Type B pancreatic cell (in vitro differentiated cells): ENCODE results near the gene TUBA3E. TPM values are rescaled to one million over a fixed set of nuclear protein-coding genes. Genes with fewer than 3 reads are reported as not detected.
"Not testable (repeated sequence)": the region's sequence is repeated elsewhere in the genome, so short reads cannot be mapped to it uniquely, and the experiment has no call there.

Experiments
- DNase-seq: peaks from one replicate; pipeline ENCODE4 v3.0.0; 2021; ENCODE audit warnings: mixed read lengths; ENCODE audit not compliant: unreplicated experiment; ENCODE audit errors: extremely low spot score
- H3K27ac Mint-ChIP-seq: 2 replicates; pipeline ENCODE4 v1.8.0; 2021; ENCODE audit warnings: mild to moderate bottlenecking, mixed read lengths
- H3K27me3 Mint-ChIP-seq: 2 replicates; pipeline ENCODE4 v1.8.0; 2021; ENCODE audit warnings: mixed read lengths
- H3K36me3 Mint-ChIP-seq: 2 replicates; pipeline ENCODE4 v1.8.0; 2021; ENCODE audit warnings: mixed read lengths
- H3K4me1 Mint-ChIP-seq: one replicate; pipeline ENCODE4 v1.8.0; 2021; ENCODE audit warnings: mixed read lengths; ENCODE audit not compliant: unreplicated experiment
- H3K4me3 Mint-ChIP-seq: 2 replicates; pipeline ENCODE4 v1.8.0; 2021; ENCODE audit warnings: mild to moderate bottlenecking, mixed read lengths
- H3K9me3 Mint-ChIP-seq: 2 replicates; pipeline ENCODE4 v1.8.0; 2021; ENCODE audit warnings: mixed read lengths
- total RNA-seq: library from RNA; stranded (reverse); gene quantifications from 2 replicates; pipeline ENCODE4 v1.2.1, GENCODE V29; 2021; ENCODE audit warnings: low replicate concordance
- TF ChIP-seq, protein P1 (sequence below): fragments of 200-600 bp; sonication (generic); conservative IDR thresholded peaks from 2 replicates; pipeline ENCODE4 v1.5.0; 2021; ENCODE audit warnings: antibody characterized with exemption, mild to moderate bottlenecking

The TUBA3E gene
- total RNA-seq, 1 donor from 2014 or later: not detected

DNA sequence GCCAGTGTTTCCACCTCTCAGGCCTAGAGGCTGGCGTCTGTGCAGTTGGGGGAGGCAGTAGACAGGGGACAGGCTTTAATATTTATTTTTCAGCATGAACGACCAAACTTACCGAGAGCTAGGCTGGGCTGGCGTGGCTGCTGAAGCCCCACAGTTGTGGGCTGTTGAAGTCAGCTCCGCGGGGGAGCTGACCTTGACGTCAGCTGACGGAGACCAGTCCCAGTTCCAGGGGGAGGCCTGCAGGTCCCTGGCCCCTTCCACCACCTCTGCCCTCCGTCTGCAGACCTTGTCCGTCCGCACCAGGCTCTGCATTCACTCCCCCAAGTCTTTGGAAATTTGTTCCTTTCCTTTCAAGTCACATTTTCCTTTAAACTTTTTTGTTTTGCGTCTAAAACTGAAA is 33.4 kb upstream of the TUBA3E start:
- H3K4me3 Mint-ChIP-seq: no peak overlapping the region
- peaks cover 12% of the 10 kb centered on the region for H3K27me3 Mint-ChIP-seq
- no peaks in the 10 kb centered on the region for H3K36me3 Mint-ChIP-seq
- TF ChIP-seq, protein P1, sequence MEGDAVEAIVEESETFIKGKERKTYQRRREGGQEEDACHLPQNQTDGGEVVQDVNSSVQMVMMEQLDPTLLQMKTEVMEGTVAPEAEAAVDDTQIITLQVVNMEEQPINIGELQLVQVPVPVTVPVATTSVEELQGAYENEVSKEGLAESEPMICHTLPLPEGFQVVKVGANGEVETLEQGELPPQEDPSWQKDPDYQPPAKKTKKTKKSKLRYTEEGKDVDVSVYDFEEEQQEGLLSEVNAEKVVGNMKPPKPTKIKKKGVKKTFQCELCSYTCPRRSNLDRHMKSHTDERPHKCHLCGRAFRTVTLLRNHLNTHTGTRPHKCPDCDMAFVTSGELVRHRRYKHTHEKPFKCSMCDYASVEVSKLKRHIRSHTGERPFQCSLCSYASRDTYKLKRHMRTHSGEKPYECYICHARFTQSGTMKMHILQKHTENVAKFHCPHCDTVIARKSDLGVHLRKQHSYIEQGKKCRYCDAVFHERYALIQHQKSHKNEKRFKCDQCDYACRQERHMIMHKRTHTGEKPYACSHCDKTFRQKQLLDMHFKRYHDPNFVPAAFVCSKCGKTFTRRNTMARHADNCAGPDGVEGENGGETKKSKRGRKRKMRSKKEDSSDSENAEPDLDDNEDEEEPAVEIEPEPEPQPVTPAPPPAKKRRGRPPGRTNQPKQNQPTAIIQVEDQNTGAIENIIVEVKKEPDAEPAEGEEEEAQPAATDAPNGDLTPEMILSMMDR: no peak
- peaks cover 4% of the 10 kb centered on the region for H3K4me1 Mint-ChIP-seq
- H3K9me3 Mint-ChIP-seq: no peaks in the 10 kb centered on the region
- no peak overlapping the region for H3K27ac Mint-ChIP-seq
- DNase-seq: no peak

DNA sequence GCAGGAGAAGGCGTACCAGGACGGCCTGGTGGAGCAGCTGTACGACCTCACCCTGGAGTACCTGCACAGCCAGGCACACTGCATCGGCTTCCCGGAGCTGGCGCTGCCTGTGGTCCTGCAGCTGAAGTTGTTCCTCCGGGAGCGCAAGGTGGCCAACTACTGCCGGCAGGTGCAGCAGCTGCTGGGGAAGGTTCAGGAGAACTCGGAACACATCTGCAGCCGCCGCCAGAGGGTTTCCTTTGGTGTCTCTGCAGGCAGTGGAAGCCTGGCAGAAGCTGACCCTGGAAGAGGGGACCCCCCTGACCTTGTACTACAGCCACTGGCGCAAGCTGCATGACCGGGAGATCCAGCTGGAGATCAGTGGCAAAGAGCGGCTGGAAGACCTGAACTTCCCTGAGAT is 32.7 kb upstream of the TUBA3E start:
- not testable (repeated sequence) for H3K9me3 Mint-ChIP-seq, DNase-seq, H3K27me3 Mint-ChIP-seq, H3K36me3 Mint-ChIP-seq, H3K4me3 Mint-ChIP-seq, H3K4me1 Mint-ChIP-seq, H3K27ac Mint-ChIP-seq

DNA sequence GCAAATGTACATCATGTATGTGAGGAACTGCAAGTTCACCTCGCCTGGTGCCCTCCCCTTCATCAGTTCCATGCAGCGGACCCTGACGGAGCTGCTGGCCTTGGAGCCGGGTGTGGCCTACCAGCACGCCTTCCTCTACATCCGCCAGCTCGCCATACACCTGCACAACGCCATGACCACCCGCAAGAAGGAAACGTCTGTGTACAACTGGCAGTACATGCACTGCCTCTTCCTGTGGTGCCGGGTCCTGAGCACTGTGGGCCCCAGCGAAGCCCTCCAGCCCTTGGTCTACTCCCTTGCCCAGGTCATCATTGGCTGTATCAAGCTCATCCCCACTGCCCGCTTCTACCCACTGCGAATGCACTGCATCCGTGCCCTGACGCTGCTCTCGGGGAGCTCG is 32.1 kb upstream of the TUBA3E start:
- not testable (repeated sequence) for H3K27ac Mint-ChIP-seq

DNA sequence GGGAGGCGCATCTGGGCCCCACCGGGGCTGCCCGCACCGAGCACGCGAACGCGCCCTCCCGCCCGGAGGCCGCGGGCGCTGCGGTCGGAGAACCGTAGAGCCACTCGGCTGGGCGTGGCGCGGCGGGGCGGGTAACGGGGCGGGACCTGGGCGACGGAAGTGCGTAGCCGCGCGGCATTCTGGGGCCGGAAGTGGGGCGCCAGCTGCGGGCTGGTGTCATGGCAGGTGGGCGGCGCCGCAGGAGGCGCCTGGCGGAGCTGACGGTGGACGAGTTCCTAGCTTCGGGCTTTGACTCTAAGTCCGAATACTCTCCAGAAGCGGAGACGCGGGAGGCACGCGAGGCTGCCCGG is 30.9 kb upstream of the TUBA3E start:
- H3K36me3 Mint-ChIP-seq, H3K4me1 Mint-ChIP-seq, H3K9me3 Mint-ChIP-seq, H3K27ac Mint-ChIP-seq, DNase-seq, H3K4me3 Mint-ChIP-seq: not testable (repeated sequence)
- peaks cover 11% of the 10 kb centered on the region for H3K27me3 Mint-ChIP-seq

More for the DNA sequence above, 32.1 kb upstream of the TUBA3E start:
- H3K9me3 Mint-ChIP-seq, H3K4me3 Mint-ChIP-seq, H3K27me3 Mint-ChIP-seq, H3K36me3 Mint-ChIP-seq, H3K4me1 Mint-ChIP-seq, DNase-seq: not testable (repeated sequence)

DNA sequence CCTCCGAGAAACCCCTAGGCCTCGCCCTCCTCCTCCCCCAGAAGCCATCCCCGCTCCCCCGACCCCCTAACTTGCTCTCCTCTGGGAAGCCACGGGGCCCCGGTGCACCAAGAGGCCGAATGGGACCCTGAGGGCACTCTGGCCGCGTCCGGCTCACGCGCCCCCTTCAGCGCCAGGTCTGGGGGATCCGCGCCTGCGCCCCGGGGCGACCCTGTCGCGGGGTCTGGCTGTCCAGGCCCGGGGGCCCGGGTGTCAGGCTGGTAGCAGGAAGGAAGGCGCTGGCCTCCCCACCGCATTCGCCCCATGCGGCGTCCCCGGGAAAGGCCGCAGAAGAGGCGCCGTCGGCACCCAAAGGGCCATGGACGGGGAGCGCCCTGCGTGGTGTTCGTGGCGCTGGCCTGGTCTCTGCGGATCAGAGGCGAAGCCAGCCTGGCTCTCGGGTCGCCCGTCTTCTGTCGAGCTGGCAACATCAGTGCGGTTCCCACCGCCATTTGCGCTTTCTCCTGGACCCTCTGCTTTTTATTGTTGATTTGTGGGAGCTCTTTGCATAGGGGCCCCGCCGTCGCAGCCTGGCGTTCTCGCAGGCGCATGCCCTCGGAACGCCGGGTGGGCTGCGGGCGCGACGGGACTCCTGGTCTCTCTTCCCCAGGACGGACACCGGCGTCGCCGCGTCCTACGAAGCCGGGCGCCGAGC is 30.4 kb upstream of the TUBA3E start:
- H3K4me3 Mint-ChIP-seq, DNase-seq, H3K36me3 Mint-ChIP-seq, H3K4me1 Mint-ChIP-seq, H3K9me3 Mint-ChIP-seq, H3K27ac Mint-ChIP-seq: not testable (repeated sequence)
- H3K27me3 Mint-ChIP-seq: peaks cover 14% of the 10 kb centered on the region

DNA sequence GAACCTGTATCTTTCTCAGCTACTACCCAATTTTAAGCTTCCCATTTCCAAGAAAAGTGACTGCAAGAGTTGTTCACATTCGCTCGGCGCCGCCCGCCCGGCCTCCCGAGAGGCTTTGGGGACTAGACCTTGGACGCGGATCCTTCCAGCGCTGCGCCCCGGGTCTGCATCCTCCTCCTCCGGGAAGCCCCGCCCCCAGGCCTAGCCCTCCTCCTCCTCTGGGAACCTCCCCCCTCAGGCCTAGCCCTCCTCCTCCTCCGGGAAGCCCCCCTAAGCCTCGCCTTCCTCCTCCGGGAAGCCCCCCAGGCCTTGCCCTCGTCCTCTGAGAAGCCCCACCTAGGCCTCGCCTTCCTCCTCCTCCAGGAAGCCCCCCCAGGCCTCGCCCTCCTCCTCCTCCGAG is 29.8 kb upstream of the TUBA3E start:
- not testable (repeated sequence) for H3K27ac Mint-ChIP-seq, H3K9me3 Mint-ChIP-seq, H3K36me3 Mint-ChIP-seq, H3K4me1 Mint-ChIP-seq, DNase-seq, H3K4me3 Mint-ChIP-seq
- H3K27me3 Mint-ChIP-seq: peaks cover 14% of the 10 kb centered on the region

DNA sequence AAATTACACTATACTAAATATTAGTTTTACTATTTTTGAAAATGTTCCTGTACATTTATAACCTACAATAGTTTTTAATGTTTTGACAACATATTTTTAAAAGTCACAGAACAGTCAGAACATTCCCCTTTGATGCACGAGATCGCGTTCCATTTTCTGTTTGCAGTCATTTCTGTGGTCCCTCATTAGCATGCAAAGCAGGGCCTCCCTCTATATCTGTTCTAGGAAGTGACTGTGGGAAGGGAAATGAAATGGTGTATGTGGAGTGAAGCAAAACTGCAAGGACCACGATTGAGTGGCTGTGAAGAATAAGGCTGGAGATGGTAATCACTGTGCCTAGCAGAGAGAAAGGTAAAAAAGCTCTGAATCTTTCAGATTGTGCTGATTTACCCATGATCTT is 24.3 kb upstream of the TUBA3E start:
- not testable (repeated sequence) for H3K9me3 Mint-ChIP-seq, H3K4me1 Mint-ChIP-seq, H3K36me3 Mint-ChIP-seq, DNase-seq, H3K4me3 Mint-ChIP-seq, H3K27ac Mint-ChIP-seq
- H3K27me3 Mint-ChIP-seq: peaks cover 26% of the 10 kb centered on the region

DNA sequence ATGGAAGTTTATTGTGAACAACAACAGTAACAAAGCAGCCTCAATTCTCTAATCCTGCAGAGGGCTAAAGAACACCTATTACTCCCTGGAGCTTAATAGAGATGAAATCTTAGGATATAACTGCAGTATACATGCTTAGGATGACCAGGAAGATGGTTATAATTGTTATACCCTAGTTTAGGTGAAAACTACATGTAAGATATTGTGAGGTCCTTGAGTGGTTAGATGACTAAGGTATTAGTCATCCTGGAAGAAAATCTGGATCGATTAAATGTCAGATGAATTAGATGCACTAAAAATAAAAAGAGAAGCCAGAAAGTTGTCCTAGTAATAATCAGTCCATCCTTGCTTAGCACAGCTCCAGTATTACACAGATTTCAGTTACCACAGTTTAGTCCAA is 22.3 kb upstream of the TUBA3E start:
- not testable (repeated sequence) for H3K4me1 Mint-ChIP-seq, H3K9me3 Mint-ChIP-seq, H3K4me3 Mint-ChIP-seq, H3K27ac Mint-ChIP-seq, H3K36me3 Mint-ChIP-seq, DNase-seq
- H3K27me3 Mint-ChIP-seq: peaks cover 33% of the 10 kb centered on the region

DNA sequence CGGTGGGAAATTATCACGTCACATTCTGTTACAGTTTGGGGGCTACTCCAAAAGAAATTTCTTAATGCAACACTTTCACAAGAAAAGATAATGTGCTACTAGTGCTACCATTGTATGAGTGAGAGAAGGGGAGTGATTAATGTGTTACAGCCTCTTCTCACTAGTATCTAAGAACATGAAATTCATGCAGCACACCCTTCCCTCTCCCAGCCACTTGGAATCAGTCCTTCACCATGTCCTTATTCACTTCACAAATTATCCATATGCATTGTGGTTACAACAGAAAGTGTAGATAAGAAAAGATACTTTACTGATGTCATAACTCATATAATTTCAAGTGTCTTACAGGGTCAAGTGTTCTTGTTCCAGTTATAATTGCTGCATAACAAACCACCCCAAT is 20.9 kb upstream of the TUBA3E start:
- not testable (repeated sequence) for DNase-seq, H3K4me1 Mint-ChIP-seq, H3K36me3 Mint-ChIP-seq, H3K9me3 Mint-ChIP-seq, H3K27ac Mint-ChIP-seq, H3K4me3 Mint-ChIP-seq
- H3K27me3 Mint-ChIP-seq: peaks cover 41% of the 10 kb centered on the region

DNA sequence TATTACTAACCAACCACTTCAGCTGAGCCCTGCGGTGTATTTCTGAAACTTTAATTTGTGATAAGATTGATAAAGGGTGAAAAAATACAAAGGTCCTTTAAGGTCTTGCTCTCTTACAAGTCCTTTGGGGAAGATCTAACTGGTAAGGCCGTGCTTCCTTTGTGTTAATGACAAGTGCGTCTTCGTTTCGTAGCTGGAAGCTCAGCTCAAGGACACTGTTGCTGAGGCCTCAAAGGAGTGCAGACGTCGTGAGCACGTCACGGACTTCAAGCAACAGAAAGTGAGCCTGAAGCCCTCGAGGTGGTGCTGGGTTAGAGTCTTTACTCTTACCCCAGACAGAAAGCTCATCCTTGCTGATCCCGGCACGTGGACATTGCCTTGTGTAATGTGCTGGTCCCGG is 8.8 kb upstream of the TUBA3E start:
- H3K4me1 Mint-ChIP-seq, H3K36me3 Mint-ChIP-seq, H3K4me3 Mint-ChIP-seq, H3K27ac Mint-ChIP-seq, DNase-seq, H3K9me3 Mint-ChIP-seq: not testable (repeated sequence)
- peaks cover 26% of the 10 kb centered on the region for H3K27me3 Mint-ChIP-seq

DNA sequence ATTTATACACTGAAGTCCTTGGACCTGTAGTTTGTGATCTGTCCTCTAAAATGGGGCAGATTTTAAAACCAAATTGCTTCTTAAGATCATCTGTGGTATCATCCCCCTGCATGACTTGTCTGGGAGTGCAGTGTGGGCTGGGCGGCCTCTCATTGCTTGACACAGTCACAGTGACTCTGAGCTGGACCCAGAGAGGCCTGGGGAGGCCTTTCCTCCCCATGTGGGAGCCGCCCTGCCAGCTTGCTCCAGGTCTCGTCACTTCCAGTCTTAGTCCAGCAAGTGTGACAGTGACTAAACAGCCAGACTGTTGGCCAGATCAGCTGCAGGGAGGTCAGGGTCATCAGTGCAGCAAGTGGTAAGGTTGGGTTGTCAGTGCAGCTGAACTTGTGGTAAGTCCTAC is 4.9 kb upstream of the TUBA3E start:
- not testable (repeated sequence) for H3K9me3 Mint-ChIP-seq, H3K27ac Mint-ChIP-seq, DNase-seq, H3K27me3 Mint-ChIP-seq, H3K36me3 Mint-ChIP-seq, H3K4me1 Mint-ChIP-seq, H3K4me3 Mint-ChIP-seq

DNA sequence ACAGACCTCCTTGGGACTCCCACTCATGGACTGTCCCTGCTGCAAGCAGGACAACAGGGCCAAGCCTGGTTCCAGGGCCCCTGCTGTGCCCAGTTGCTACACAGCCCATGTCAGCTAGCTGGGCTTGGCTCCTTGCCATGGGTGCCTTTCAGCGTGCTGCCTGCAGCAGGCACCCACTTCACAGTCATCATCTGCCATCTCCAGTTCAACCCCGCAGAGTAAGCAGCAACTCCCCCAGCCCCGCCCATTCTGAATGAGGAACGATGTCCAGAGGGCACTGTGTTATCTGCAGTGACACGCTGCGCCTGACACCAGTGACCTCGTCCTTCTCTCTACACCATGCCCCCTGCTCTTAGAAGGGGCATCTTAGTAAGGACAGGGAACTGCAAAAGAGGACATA is 4.3 kb upstream of the TUBA3E start:
- H3K27ac Mint-ChIP-seq, H3K27me3 Mint-ChIP-seq, H3K4me1 Mint-ChIP-seq, DNase-seq, H3K9me3 Mint-ChIP-seq, H3K4me3 Mint-ChIP-seq, H3K36me3 Mint-ChIP-seq: not testable (repeated sequence)

DNA sequence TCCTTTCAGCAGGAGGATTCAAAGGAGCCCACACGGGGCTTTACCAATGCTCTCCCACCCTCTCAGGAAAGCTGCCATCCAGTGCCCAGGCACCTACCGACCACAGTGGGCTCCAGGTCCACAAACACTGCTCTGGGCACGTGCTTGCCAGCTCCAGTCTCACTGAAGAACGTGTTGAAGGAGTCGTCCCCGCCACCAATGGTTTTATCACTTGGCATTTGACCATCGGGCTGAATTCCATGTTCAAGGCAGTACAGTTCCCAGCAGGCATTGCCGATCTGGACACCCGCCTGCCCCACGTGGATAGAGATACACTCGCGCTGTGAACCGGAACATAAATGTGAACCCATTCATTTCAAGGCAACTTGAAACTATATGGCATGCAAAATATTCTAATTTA is 2.2 kb downstream of the TUBA3E start:
- H3K4me3 Mint-ChIP-seq, DNase-seq, H3K4me1 Mint-ChIP-seq, H3K9me3 Mint-ChIP-seq, H3K27ac Mint-ChIP-seq, H3K27me3 Mint-ChIP-seq, H3K36me3 Mint-ChIP-seq: not testable (repeated sequence)

DNA sequence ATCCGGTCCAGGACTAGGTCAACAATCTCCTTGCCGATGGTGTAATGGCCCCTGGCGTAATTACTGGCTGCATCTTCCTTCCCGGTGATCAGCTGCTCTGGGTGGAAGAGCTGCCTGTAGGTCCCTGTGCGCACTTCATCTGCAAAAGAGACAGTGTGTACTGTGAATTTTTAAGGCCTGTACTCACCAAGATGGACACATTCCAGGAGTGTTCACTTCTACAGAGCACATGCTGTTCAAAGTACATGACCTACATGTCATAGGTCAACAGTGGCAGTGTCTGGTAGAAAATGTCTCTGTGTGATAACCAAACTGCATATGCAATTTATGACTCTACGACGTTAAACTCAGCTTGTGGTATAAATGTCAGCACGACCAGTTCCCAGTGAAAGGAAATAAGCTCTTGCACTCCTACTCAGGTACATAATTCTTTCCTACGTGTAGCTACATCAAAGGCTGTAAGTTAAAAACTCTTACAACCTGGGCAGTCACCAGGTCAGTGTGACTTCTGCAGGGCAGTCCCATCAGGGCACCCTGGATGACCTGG is 3.1 kb downstream of the TUBA3E start:
- H3K27me3 Mint-ChIP-seq, H3K4me3 Mint-ChIP-seq, H3K27ac Mint-ChIP-seq, H3K9me3 Mint-ChIP-seq, H3K36me3 Mint-ChIP-seq, H3K4me1 Mint-ChIP-seq, DNase-seq: not testable (repeated sequence)
